Pancreas (tissue), 10 donors: ENCODE data around the gene TMC3. TPM values are rescaled to one million over a fixed set of nuclear protein-coding genes. Genes with fewer than 3 reads are reported as not detected.

Experiments
- ATAC-seq, 4 donors: fragments of 200-7000 bp; cut with Tn5 transposase; one replicate each; pipeline versions ENCODE4 v1.8.0 to v1.9.1; 2020; ENCODE audit warnings: mild to moderate bottlenecking in 4 of 4, moderate library complexity in 4 of 4
- DNase-seq, 6 donors: peaks; one replicate each; pipeline ENCODE4 v3.0.0-alpha.2; 2020
- FAIRE-seq: peaks from 2 replicates; lab custom pipeline; 2012; peaks lifted over from hg19 to GRCh38; lab: Jason Lieb, UNC
- H3K27ac ChIP-seq, 4 donors: fragments of 200-600 bp; sonication (generic); 1 replicate in 3 of 4; 2 replicates in 1 of 4; pipeline versions ENCODE4 v1.5.0 to v1.8.0; 2020
- H3K27me3 ChIP-seq, 4 donors: fragments of 200-600 bp; one replicate each; pipeline ENCODE4 v1.8.0; 2021
- H3K36me3 ChIP-seq, 3 donors: fragments of 200-600 bp; sonication (generic) in 1 of 3; one replicate each; pipeline versions ENCODE4 v1.5.0 to v1.8.0; 2020 to 2021
- H3K4me1 ChIP-seq, 3 donors: fragments of 200-600 bp; one replicate each; pipeline ENCODE4 v1.8.0; 2021
- H3K4me3 ChIP-seq, 4 donors: fragments of 200-600 bp; sonication (generic) in 2 of 4; one replicate each; pipeline versions ENCODE4 v1.5.0 to v1.8.0; 2020 to 2021
- H3K9me3 ChIP-seq, 4 donors: fragments of 200-600 bp; one replicate each; pipeline ENCODE4 v1.8.0; 2021
- CTCF ChIP-seq, 4 donors: fragments of 200-600 bp; sonication (generic) in 3 of 4; IDR thresholded peaks; one replicate each; pipeline versions ENCODE4 v1.5.0 to v1.8.0; 2021; ENCODE audit warnings: antibody characterized with exemption in 4 of 4
- WGBS, 2 donors: extraction: QIAGEN DNeasy Blood & Tissue Kit; methylation state at CpG; one replicate each; pipeline ENCODE4 v1.1.7; 2013; 5-methylcytosine and 5-hydroxymethylcytosine counted together
- intact Hi-C, 3 donors: fragments of 100-400 bp; cut with DNase I; formaldehyde crosslinking; loops; one replicate each; pipeline versions ENCODE4 v1.11.1 to v1.14.2; 2022
- polyA plus RNA-seq, 2 donors: library from polyadenylated mRNA; stranded (reverse); fragments of 200-250 nt; gene quantifications; one replicate each; pipeline ENCODE4 v1.2.3, GENCODE V29; 2013
- total RNA-seq, 6 donors: library from RNA; stranded (reverse); fragmentation: NEBNext Ultra II Directional in 4 of 6; extraction: Animal tissue kit (Norgen Biotek cat#: 25700) in 4 of 6; gene quantifications; one replicate each; pipeline versions ENCODE4 v1.2.1 to v1.2.4, GENCODE V29; 2021 to 2023
- donor health status: healthy with polysubstance abuse.
- donor health status: DM: no; HTN: no; CAD: no; lungs with moderate emphysema.
- donor health status: DM: no; HTN: no; CAD: no.
- donor health status: control.
- donor health status: control.
- donor health status: Bipolar disorder and iron deficiency.
- donor health status: DM: yes; HTN: yes; CAD: no.
- donor health status: DM: no; HTN: no; CAD: no.
- donor health status: DM: no; HTN: no; CAD: no.
- donor health status: DM: yes; HTN: yes; CAD: no.

The TMC3 gene
- total and polyA plus RNA-seq, 8 donors = 0.03 to 0.05 TPM; not detected in 6

GRCh38 chr15:81337713-81338157 is 36.3 kb downstream of the TMC3 start:
- TF ChIP-seq CTCF (IDR thresholded peaks at IDR 0.05) = no peak
- no peak overlapping the region for H3K4me3 ChIP-seq
- no peaks in the 10 kb centered on the region for H3K36me3 ChIP-seq
- peaks cover 0 to 9% (median 0%) of the 10 kb centered on the region in 3 donors for H3K4me1 ChIP-seq
- no peaks in the 10 kb centered on the region for H3K9me3 ChIP-seq
- DNase-seq (no peak), ATAC-seq (peak in 2 of 4 donors; percentile 12 to 16), FAIRE-seq (no peak)
- no peaks in the 10 kb centered on the region for H3K27me3 ChIP-seq
- intact Hi-C loops = no loop called here
- 81 to 84% methylated on average over 9 of the region's 9 CpGs for WGBS, 2 donors
- peak overlapping the region in 1 of 4 donors; percentile 49 for H3K27ac ChIP-seq

GRCh38 chr15:81337241-81337640 is 36.8 kb downstream of the TMC3 start:
- intact Hi-C loops = no loop called here
- WGBS, 2 donors = 93 to 97% methylated on average over 3 of the region's 3 CpGs
- H3K27ac ChIP-seq = no peak overlapping the region

GRCh38 chr15:81336568-81336967 is 37.4 kb downstream of the TMC3 start:
- 83 to 87% methylated on average over 4 of the region's 4 CpGs for WGBS, 2 donors
- DNase-seq = no peak
- peak in 1 of 4 donors; percentile 36 for ATAC-seq
- no peaks in the 10 kb centered on the region for H3K27me3 ChIP-seq
- no peaks in the 10 kb centered on the region for H3K9me3 ChIP-seq
- intact Hi-C loops = no loop called here
- H3K36me3 ChIP-seq = no peaks in the 10 kb centered on the region
- H3K4me1 ChIP-seq = peaks cover 0 to 9% (median 0%) of the 10 kb centered on the region in 3 donors
- TF ChIP-seq CTCF (IDR thresholded peaks at IDR 0.05) = no peak
- H3K4me3 ChIP-seq = no peak overlapping the region
- no peak for FAIRE-seq
- no peak overlapping the region for H3K27ac ChIP-seq

More at GRCh38 chr15:81337241-81337640, 36.8 kb downstream of the TMC3 start:
- Histone ChIP-seq H3K4me3 (no peak overlapping the region), H3K27me3 (no peaks in the 10 kb centered on the region), H3K36me3 (no peaks in the 10 kb centered on the region), H3K4me1 (peaks cover 0 to 9% (median 0%) of the 10 kb centered on the region in 3 donors), H3K9me3 (no peaks in the 10 kb centered on the region)
- FAIRE-seq = no peak
- no peak for TF ChIP-seq CTCF (IDR thresholded peaks at IDR 0.05)
- DNase-seq = no peak
- no peak for ATAC-seq

GRCh38 chr15:81335631-81336030 is 38.4 kb downstream of the TMC3 start:
- intact Hi-C loops = no loop called here

More at GRCh38 chr15:81335631-81336030, 38.4 kb downstream of the TMC3 start:
- H3K9me3 ChIP-seq = no peaks in the 10 kb centered on the region
- no peaks in the 10 kb centered on the region for H3K36me3 ChIP-seq
- ATAC-seq (no peak), DNase-seq (no peak), FAIRE-seq (no peak)
- TF ChIP-seq CTCF (IDR thresholded peaks at IDR 0.05) = no peak
- no peaks in the 10 kb centered on the region for H3K27me3 ChIP-seq
- H3K27ac ChIP-seq = no peak overlapping the region
- H3K4me3 ChIP-seq = no peak overlapping the region
- WGBS, 2 donors = 95% methylated on average over 4 of the region's 4 CpGs
- peaks cover 0 to 9% (median 0%) of the 10 kb centered on the region in 3 donors for H3K4me1 ChIP-seq
